Esophagus muscularis mucosa (tissue), 3 donors: ENCODE data around the gene HEYL.

Experiments
- CTCF ChIP-seq, 3 experiments: fragments of 200-600 bp in 2 of 3; fragments of 450-650 bp in 1 of 3; sonication (generic) in 2 of 3; IDR thresholded peaks; one replicate each; pipeline ENCODE4 v1.5.1; 2017 to 2019; ENCODE audit warnings: antibody characterized with exemption in 3 of 3, mild to moderate bottlenecking in 2 of 3, moderate library complexity in 1 of 3
- POLR2A ChIP-seq: fragments of 450-650 bp; IDR thresholded peaks from one replicate; pipeline ENCODE4 v1.6.1; 2017; ENCODE audit warnings: antibody characterized with exemption, moderate library complexity, mild to moderate bottlenecking, low read depth
- POLR2AphosphoS5 ChIP-seq, 2 donors: sonication (generic); formaldehyde crosslinking; IDR thresholded peaks; one replicate each; pipeline ENCODE4 v1.6.1; 2017; ENCODE audit warnings: antibody characterized with exemption in 2 of 2

- TF ChIP-seq CTCF (IDR thresholded peaks at IDR 0.05) (no peak), POLR2A (no peak), POLR2AphosphoS5 (IDR thresholded peaks at IDR 0.05) (no peak)
Observed at GRCh38 chr1:39637361-39637760, 2.1 kb downstream of the HEYL start.
